Thymus (tissue), 11 donors: ENCODE measurements around the gene RGS7. TPM values are rescaled to one million over a fixed set of nuclear protein-coding genes. Genes with fewer than 3 reads are reported as not detected.

ENCODE experiments used
- DNase-seq, 9 donors: peaks; one replicate each; pipeline ENCODE4 v3.0.0-alpha.2; 2013; ENCODE audit warnings: low spot score in 9 of 9, low read depth in 6 of 9, missing footprints in 1 of 9
- H3K27ac ChIP-seq, 2 donors: one replicate each; pipeline ENCODE4 v1.5.1; 2013; ENCODE audit warnings: control low read depth in 1 of 2, low read depth in 1 of 2, low read length in 1 of 2, mild to moderate bottlenecking in 1 of 2, moderate library complexity in 1 of 2
- H3K27me3 ChIP-seq, 2 donors: one replicate each; pipeline ENCODE4 v1.5.1; 2013; ENCODE audit warnings: low read length in 1 of 2; ENCODE audit not compliant: control insufficient read depth in 2 of 2, insufficient read depth in 1 of 2
- H3K36me3 ChIP-seq, 2 donors: one replicate each; pipeline ENCODE4 v1.5.1; 2013; ENCODE audit warnings: low read length in 1 of 2, mild to moderate bottlenecking in 1 of 2, moderate library complexity in 1 of 2; ENCODE audit not compliant: control insufficient read depth in 2 of 2, insufficient read depth in 2 of 2
- H3K4me1 ChIP-seq, 2 donors: one replicate each; pipeline ENCODE4 v1.5.1; 2013; ENCODE audit warnings: low read length in 2 of 2; ENCODE audit not compliant: control insufficient read depth in 2 of 2, insufficient read depth in 2 of 2
- H3K4me3 ChIP-seq, 2 donors: one replicate each; pipeline ENCODE4 v1.5.1; 2013; ENCODE audit warnings: low read length in 2 of 2, control low read depth in 1 of 2, mild to moderate bottlenecking in 1 of 2
- H3K9me3 ChIP-seq, 2 donors: one replicate each; pipeline ENCODE4 v1.5.1; 2013; ENCODE audit warnings: low read length in 1 of 2, mild to moderate bottlenecking in 1 of 2; ENCODE audit not compliant: control insufficient read depth in 2 of 2, insufficient read depth in 1 of 2
- WGBS: extraction: QIAGEN DNeasy Blood & Tissue Kit; methylation state at CpG from one replicate; pipeline ENCODE4 v1.1.7; 2013; 5-methylcytosine and 5-hydroxymethylcytosine counted together
- polyA plus RNA-seq: library from polyadenylated mRNA; stranded (reverse); fragments of 200-250 nt; gene quantifications from one replicate; pipeline ENCODE4 v1.2.3, GENCODE V29; 2013
- total RNA-seq: library from RNA; stranded (reverse); fragments of 120-200 nt; gene quantifications from one replicate; pipeline ENCODE4 v1.2.4, GENCODE V29; 2013
- donor health status: healthy.

RGS7 gene
- total and polyA plus RNA-seq, 2 donors, result 0.05 to 0.07 TPM

GRCh38 chr1:240802271-240802670 lies 554.7 kb downstream of the RGS7 start:
- Histone ChIP-seq H3K36me3 (no peaks in the 10 kb centered on the region), H3K9me3 (no peaks in the 10 kb centered on the region), H3K4me1 (no peaks in the 10 kb centered on the region), H3K4me3 (no peak overlapping the region), H3K27ac (no peak overlapping the region), H3K27me3 (no peaks in the 10 kb centered on the region)
- no peak for DNase-seq
- 99% methylated on average over 2 of the region's 2 CpGs for WGBS

GRCh38 chr1:240801442-240801841 lies 555.6 kb downstream of the RGS7 start:
- Histone ChIP-seq H3K36me3 (no peaks in the 10 kb centered on the region), H3K27me3 (no peaks in the 10 kb centered on the region), H3K4me3 (no peak overlapping the region), H3K4me1 (no peaks in the 10 kb centered on the region), H3K9me3 (no peaks in the 10 kb centered on the region), H3K27ac (no peak overlapping the region)
- 96% methylated on average over 3 of the region's 3 CpGs for WGBS
- DNase-seq, result no peak

GRCh38 chr1:240800291-240800690 lies 556.7 kb downstream of the RGS7 start:
- H3K27ac ChIP-seq, result no peak overlapping the region
- no peaks in the 10 kb centered on the region for H3K9me3 ChIP-seq
- DNase-seq, result no peak
- no peaks in the 10 kb centered on the region for H3K36me3 ChIP-seq
- WGBS, result 63% methylated on average over 1 of the region's 1 CpG
- H3K4me3 ChIP-seq, result no peak overlapping the region
- H3K27me3 ChIP-seq, result no peaks in the 10 kb centered on the region
- H3K4me1 ChIP-seq, result no peaks in the 10 kb centered on the region

- Histone ChIP-seq H3K27me3 (no peaks in the 10 kb centered on the region), H3K36me3 (no peaks in the 10 kb centered on the region), H3K27ac (no peak overlapping the region), H3K4me1 (no peaks in the 10 kb centered on the region), H3K4me3 (no peak overlapping the region), H3K9me3 (no peaks in the 10 kb centered on the region)
- no peak for DNase-seq
- 90% methylated on average over 1 of the region's 1 CpG for WGBS
Measured at GRCh38 chr1:240797050-240797449, 560.0 kb downstream of the RGS7 start.

- Histone ChIP-seq H3K27me3 (no peaks in the 10 kb centered on the region), H3K4me3 (no peak overlapping the region), H3K9me3 (no peaks in the 10 kb centered on the region), H3K27ac (no peak overlapping the region), H3K4me1 (no peaks in the 10 kb centered on the region), H3K36me3 (no peaks in the 10 kb centered on the region)
- DNase-seq, result no peak
- 72% methylated on average over 6 of the region's 6 CpGs for WGBS
Measured at GRCh38 chr1:240794046-240794843, 562.8 kb downstream of the RGS7 start.

GRCh38 chr1:240792915-240793529 lies 564.0 kb downstream of the RGS7 start:
- Histone ChIP-seq H3K4me3 (no peak overlapping the region), H3K36me3 (no peaks in the 10 kb centered on the region), H3K27ac (no peak overlapping the region), H3K27me3 (no peaks in the 10 kb centered on the region), H3K9me3 (no peaks in the 10 kb centered on the region), H3K4me1 (no peaks in the 10 kb centered on the region)
- 91% methylated on average over 5 of the region's 5 CpGs for WGBS
- DNase-seq, result no peak

GRCh38 chr1:240790856-240791255 lies 566.1 kb downstream of the RGS7 start:
- Histone ChIP-seq H3K27ac (no peak overlapping the region), H3K4me3 (no peak overlapping the region), H3K9me3 (no peaks in the 10 kb centered on the region), H3K27me3 (no peaks in the 10 kb centered on the region), H3K4me1 (no peaks in the 10 kb centered on the region), H3K36me3 (no peaks in the 10 kb centered on the region)
- no peak for DNase-seq

GRCh38 chr1:240786880-240787279 lies 570.1 kb downstream of the RGS7 start:
- Histone ChIP-seq H3K27ac (no peak overlapping the region), H3K27me3 (no peaks in the 10 kb centered on the region), H3K4me1 (no peaks in the 10 kb centered on the region), H3K4me3 (no peak overlapping the region), H3K36me3 (no peaks in the 10 kb centered on the region), H3K9me3 (no peaks in the 10 kb centered on the region)
- WGBS, result 74% methylated on average over 1 of the region's 1 CpG
- no peak for DNase-seq

GRCh38 chr1:240784776-240785175 lies 572.2 kb downstream of the RGS7 start:
- Histone ChIP-seq H3K4me1 (no peaks in the 10 kb centered on the region), H3K4me3 (no peak overlapping the region), H3K27me3 (no peaks in the 10 kb centered on the region), H3K9me3 (no peaks in the 10 kb centered on the region), H3K27ac (no peak overlapping the region), H3K36me3 (no peaks in the 10 kb centered on the region)
- DNase-seq, result no peak
- WGBS, result 92% methylated on average over 2 of the region's 2 CpGs
